ENCODE results near the gene EVC2. TPM values are rescaled to one million over a fixed set of nuclear protein-coding genes. Genes with fewer than 3 reads are reported as not detected.
"Not testable (repeated sequence)": the region's sequence is repeated elsewhere in the genome, so short reads cannot be mapped to it uniquely, and the experiment has no call there.

EVC2 gene
- total RNA-seq, 1 experiment from 2014 or later, result 0.21 TPM

DNA sequence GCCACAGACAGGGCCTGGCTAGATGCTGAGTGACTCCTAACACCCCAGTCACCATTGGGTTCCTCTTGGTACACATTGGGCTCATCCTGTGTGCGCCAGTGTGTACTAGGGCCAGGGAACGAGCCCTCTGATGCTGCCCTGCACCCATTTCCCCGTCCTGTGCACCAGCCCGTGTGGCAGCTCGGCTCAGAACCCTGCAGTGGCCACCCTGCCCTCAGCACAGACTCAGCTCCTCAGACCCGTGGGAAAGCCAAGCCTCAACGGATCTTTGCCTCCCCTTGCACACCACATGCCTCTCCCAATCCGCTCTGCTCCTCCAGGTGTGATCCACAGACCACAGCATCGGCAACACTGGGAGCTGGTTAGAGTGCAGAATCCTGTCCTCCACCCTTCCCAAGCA, 41.2 kb upstream of the EVC2 start:
- in situ Hi-C loops (cut with HindIII; ENCODE audit: low pct_unique_long_range_greater_than_20kb, low sequenced_read_pairs), result no loop called here

DNA sequence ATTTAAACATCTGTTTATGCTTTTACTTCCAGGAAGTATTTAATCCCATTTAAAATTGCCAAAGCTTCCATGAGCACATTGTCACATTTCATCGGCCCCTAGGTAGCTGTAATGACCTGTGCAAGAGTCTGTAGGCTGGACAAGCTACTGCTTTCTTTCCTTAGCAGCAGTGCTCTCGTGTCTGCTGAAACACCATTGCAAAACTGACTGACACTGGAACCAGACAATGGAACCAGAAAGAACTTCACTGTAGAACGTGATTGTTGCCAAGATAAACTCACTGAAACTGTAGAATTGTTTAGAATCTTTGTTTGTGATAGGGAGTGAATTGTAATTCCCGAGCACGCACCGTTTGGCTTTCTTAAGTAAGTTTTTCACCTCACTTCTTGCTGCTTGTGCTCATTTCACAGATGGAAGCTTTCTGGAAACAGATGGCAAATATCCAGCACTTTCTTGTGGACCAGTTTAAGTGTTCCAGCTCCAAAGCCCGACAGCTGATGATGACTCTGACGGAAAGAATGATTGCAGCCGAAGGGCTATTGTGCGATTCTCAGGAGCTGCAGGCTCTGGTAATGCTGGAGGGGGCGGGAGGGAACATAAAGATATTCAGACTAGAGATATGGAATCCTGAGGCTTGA, 39.5 kb upstream of the EVC2 start:
- no peak for DNase-seq (ENCODE audit: low read depth, low spot score)
- in situ Hi-C loops (cut with HindIII; ENCODE audit: low pct_unique_long_range_greater_than_20kb, low sequenced_read_pairs), result no loop called here

More for the DNA sequence above, 41.2 kb upstream of the EVC2 start:
- DNase-seq (ENCODE audit: low read depth, low spot score), result no peak

DNA sequence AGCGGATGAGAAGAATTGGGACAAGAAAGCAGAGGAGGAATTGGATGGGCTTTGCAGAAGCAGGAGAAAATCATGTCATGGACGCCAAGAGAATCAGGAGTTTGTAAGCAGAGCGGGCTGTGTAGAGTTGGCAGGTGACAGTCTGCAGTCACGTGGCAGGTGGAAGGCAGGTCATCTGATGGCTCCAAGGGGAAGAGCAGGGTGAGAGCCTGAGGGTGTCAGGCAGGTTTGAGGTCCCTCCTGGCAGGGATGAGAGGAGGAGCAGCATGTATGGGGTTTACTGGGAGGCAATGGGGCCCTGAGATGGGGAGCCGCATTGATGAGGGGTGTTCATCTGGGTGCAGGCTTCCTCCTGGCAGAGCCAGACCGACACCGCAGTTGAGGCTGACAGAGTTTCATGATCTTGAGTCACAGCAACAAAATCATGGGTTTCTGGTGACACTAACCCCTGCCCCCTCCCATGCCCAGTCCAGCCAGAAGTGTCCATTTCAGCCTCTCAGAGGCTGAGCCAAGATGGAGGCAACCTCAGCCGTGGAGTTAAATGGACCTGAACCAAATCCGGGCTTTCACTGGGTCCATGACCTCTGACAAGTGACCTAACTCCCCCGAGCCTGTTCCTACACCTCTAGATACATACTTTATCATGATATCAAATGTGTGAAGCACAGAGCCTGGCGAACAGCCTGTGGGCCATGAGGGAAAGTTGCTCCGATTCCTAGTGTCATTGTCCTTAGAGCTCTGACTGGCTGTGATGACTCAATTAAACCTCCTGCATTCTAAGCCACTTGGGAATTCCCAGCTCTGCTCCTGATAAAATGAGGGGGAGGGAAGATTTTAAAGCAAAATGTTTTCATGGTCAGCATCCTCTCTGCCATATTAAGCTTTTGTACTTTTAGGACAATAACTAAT, 38.7 kb upstream of the EVC2 start:
- no peak for DNase-seq (ENCODE audit: low read depth, low spot score)
- in situ Hi-C loops (cut with HindIII; ENCODE audit: low pct_unique_long_range_greater_than_20kb, low sequenced_read_pairs), result no loop called here

DNA sequence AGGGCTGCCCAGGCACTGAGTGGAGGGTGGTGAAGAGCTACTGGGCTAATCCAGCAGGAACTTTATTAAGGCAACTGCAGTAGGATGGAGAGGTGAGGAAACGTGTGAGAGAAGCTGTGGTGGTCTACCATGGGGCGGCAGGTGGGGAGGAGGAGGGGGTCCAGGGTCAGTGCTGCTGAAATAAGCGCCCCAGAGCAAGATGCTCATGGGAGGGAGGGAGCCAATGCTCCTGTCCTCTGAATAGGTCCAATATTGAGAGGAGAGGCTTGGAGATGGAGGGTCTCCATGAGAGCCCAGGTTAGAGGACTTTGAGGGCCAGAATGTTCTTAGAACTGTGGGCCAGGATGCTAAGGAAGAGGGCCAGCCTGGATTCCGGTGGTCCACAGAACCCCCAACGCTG, 37.9 kb upstream of the EVC2 start:
- in situ Hi-C loops (cut with HindIII; ENCODE audit: low pct_unique_long_range_greater_than_20kb, low sequenced_read_pairs), result no loop called here
- DNase-seq (ENCODE audit: low read depth, low spot score), result no peak

DNA sequence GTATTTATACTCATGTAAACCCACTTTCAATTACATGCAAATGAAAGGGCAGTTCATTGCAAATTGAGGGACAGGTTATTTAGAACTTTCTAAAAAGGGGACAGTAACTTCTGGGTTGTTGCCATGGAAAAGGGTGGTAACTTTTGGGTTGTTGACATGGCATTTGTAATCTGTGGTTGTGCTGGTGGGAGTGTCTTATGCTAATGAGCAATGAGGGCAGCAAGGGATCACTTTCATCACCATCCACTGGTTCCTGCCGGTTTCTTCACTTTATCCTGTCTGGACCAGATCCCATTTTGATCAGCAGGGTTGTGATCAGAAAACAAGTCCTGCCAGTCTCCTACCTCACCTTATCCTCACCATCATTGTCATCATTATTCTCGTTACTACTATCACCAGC, 34.6 kb upstream of the EVC2 start:
- in situ Hi-C loops (cut with HindIII; ENCODE audit: low pct_unique_long_range_greater_than_20kb, low sequenced_read_pairs), result no loop called here
- no peak for DNase-seq (ENCODE audit: low read depth, low spot score)

DNA sequence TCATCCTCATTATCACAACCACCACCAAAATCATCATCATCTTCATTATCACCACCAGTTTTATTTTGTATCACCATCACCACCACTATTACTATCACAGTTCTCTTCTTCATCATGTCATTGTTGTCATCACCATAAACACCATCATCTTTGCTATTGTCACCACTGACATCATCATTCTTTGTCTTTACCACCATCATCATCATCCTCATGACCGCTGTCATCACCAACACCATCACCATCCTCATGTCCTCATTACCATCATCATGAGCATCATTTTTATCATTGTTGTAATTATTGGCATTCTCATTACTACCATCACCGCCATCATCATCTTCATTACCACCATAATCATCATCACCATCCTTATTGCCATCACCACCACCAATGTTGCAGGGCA, 34.0 kb upstream of the EVC2 start:
- in situ Hi-C loops (cut with HindIII; ENCODE audit: low pct_unique_long_range_greater_than_20kb, low sequenced_read_pairs), result no loop called here
- no peak for DNase-seq (ENCODE audit: low read depth, low spot score)

DNA sequence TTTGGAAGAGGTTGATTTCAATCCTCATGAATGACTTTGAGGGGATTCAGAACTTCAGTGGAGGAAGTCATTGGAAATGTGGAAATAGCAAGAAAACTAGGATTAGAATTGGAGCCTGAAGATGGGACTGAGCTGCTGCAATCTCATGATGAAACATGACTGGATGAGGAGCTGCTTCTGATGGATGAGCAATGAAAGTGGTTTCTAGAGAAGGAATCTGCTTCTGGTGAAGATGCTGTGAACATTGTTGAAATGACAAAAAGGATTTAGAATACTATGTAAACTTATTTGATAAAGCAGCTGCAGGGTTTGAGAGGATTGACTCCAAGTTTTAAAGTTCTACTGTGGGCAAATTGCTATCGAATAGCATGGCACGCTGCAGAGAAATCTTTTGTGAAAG, 29.7 kb upstream of the EVC2 start:
- in situ Hi-C loops (cut with HindIII; ENCODE audit: low pct_unique_long_range_greater_than_20kb, low sequenced_read_pairs), result no loop called here
- DNase-seq (ENCODE audit: low read depth, low spot score), result no peak

DNA sequence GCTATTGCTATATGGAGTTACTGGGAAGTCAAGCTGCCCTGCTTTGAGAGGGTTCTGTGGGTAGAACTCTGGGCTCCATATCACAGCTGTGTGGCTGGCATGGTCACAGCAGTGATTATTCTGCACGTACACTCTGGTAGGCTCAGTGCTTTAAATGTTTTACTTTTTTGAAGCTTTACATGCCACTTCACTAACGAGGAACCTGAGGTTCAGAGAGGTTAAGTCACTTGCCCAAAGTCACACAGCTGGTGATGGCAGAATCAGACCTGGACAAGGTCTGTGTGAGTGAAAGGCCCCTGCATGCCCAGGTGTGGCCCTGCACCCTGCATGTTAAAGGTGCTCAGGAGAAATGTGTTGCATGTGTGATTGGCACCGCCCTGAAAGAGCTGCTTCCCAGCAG, 27.1 kb upstream of the EVC2 start:
- in situ Hi-C loops (cut with HindIII; ENCODE audit: low pct_unique_long_range_greater_than_20kb, low sequenced_read_pairs), result no loop called here
- no peak for DNase-seq (ENCODE audit: low read depth, low spot score)

DNA sequence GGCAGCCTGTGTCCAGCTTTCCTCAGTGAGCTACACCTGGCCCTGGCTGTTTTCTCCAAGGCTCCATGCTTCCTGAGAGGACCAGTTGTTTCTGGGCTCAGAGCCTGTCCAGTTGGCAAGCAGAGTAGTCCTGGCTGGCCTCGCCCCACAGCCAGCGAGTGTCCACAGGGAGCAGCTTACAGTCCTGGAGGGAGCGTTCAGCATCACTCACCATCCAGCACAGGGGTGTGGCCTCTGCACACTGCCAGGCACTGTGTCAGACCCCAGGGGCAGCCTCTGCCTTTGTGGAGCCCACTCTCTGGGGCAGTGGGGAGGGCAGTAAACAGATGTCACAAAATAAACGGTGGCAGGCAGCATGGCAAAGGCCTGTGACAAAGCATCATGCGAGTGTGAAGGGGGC, 26.5 kb upstream of the EVC2 start:
- in situ Hi-C loops (cut with HindIII; ENCODE audit: low pct_unique_long_range_greater_than_20kb, low sequenced_read_pairs), result no loop called here
- no peak for DNase-seq (ENCODE audit: low read depth, low spot score)

DNA sequence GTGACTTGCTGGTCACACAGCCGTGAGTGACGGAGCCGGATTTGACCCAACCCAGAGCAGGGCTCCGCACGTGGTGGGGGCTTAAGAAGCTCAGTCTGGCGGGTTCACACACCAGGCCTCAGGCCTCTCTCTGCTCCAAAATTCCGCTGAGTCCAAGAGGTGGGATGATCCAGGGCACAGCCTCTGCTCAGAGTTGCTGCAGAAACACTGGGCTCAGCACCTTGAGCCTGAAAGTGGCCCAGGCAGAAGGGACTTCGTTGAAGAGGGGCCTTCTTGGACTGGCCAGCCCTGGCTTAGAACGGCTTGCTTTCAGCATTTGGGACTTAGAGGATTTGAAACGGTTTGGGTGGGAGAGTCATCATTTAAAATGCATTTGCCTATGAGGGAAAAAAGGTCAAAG, 23.8 kb upstream of the EVC2 start:
- in situ Hi-C loops (cut with HindIII; ENCODE audit: low pct_unique_long_range_greater_than_20kb, low sequenced_read_pairs), result no loop called here
- DNase-seq (ENCODE audit: low read depth, low spot score), result no peak

DNA sequence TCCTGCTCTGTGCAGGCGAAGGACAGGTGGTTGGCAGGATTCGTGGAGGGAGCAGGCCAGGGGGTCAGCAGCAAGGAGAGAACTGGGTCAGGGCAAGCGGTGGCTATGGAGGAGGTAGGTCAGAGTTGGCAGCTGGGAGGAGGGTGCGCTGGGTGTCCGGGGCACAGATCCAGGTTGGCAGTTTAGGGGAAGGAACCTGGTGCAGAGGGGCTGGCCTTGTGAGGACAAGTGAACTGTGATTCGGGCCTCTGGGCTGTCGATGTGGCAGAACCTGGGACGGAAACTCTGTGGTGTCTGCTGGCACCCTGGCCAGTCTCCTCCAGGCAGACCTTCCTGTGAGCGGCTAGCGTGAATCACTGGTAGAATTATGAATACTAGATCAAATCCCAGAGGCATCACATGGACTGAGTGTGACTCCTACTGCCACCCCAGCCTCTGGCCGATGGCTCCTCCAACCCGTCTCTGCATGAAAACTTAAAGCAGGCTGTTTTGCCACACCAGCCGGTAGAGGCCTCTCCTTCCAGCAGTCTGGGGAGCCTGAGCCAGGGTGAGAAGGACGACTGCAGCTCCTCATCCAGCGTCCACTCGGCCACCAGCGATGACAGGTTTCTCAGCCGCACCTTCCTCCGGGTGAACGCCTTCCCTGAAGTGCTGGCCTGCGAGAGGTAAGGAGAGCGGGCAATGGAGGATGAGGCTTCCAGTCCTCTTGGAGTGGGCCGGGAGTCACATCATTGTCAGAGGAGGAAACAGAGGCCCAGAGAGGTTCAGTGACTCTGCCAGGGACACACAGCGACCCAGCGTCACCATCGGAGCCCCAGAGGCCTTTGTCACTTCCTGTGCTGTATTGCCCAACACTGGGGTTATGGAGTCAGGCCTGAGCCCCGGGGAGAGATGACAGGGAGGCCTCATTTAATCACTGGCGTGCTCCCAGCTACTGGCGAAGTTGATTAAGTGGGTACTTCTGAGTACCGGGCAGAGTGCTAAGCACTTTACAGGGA, 22.9 kb upstream of the EVC2 start:
- in situ Hi-C loops (cut with HindIII; ENCODE audit: low pct_unique_long_range_greater_than_20kb, low sequenced_read_pairs), result no loop called here
- no peak for DNase-seq (ENCODE audit: low read depth, low spot score)

DNA sequence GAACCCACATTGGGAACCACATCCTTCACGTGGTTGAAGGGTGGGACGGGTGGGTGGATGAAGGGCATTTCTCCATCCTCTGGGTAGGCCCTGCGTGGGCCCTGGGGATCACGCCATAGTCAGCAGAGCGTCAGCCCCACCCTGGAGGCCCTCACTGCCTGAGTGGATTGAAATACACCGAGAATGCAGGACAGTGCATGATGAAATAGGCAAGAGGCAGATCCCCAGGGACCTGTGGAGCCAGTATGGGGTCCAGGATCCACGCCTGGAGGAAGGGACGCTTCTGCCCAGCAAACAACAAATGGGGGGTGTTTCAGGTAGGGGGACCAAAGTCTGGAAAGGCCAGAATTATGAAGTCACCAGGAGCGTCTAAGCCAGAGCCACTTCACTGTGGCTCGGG, 22.1 kb upstream of the EVC2 start:
- in situ Hi-C loops (cut with HindIII; ENCODE audit: low pct_unique_long_range_greater_than_20kb, low sequenced_read_pairs), result no loop called here
- no peak for DNase-seq (ENCODE audit: low read depth, low spot score)

DNA sequence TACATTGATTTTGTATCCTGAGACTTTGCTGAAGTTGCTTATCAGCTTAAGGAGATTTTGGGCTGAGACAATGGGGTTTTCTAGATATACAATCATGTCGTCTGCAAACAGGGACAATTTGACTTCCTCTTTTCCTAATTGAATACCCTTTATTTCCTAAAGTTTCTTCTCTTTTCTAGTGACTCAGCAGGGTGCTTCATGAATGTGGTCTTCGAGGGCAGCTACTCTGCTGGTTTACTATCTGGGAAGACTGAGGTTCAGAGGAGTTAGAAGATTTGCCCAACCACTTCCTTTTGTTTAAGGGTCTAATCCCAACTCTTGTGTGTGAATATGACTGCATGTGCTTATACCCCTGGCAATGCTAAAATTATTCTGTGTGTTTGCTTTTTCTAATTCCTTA, 20.1 kb upstream of the EVC2 start:
- DNase-seq (ENCODE audit: low read depth, low spot score); in situ Hi-C loops (cut with HindIII; ENCODE audit: low pct_unique_long_range_greater_than_20kb, low sequenced_read_pairs): not testable (repeated sequence)

DNA sequence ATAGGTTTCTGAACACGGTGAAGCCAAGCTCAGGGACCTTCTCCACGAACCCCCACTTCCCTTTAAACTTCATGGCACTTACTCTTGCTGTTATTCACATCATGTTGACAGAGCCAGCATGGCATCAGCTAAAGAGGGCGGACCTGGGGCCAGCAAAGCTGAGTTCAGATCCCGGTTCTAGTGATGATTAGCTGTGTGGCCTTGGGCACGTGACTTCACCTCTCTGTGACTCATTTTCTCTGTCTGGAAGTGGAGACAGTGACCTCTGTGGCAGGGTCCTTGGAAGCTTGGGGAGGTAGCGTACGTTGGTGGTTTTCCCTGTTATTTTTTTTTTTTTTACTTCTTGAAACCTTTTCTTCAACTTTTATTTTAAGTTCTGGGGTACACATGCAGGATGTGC, 16.0 kb upstream of the EVC2 start:
- no peak for DNase-seq (ENCODE audit: low read depth, low spot score)
- in situ Hi-C loops (cut with HindIII; ENCODE audit: low pct_unique_long_range_greater_than_20kb, low sequenced_read_pairs), result no loop called here

DNA sequence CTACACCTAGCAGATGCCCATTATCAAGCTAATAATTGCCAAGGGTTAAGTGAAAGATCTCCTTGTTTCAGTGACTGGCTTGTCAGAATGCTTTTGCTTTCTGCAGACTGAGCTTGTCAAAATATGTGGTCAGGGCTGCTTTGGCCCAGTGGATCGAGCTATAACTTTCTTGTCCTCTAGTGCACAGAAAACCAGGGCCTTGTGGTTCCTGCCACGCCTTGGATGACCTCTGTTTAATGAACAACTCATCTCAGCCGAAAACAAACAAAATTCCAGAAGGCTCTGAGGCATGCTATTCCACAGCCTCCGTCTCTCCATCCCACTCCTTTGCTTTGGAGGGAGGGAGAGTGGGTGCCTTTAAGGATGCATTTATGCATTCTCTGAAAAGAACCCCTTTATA, 14.0 kb upstream of the EVC2 start:
- in situ Hi-C loops (cut with HindIII; ENCODE audit: low pct_unique_long_range_greater_than_20kb, low sequenced_read_pairs), result no loop called here

DNA sequence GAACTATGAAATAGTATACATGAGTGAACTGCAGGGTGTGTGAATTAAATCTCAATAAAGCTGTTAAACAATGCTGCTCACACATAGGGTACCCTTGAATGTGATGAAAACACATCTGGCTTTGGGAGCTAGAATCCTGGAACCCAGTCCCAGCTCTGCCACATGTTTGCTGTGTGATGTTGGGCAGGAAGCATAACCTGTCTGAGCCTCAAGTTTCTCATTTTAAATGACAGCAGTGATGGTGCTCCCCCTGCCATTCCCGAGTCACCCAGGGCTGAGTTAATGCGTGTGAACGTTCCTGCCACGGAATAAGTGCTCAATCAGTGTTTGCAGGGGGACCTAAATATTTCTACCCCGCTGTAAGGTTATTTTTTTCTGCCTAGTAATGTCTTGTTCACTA, 13.6 kb upstream of the EVC2 start:
- in situ Hi-C loops (cut with HindIII; ENCODE audit: low pct_unique_long_range_greater_than_20kb, low sequenced_read_pairs), result no loop called here
- DNase-seq (ENCODE audit: low read depth, low spot score), result no peak

More for the DNA sequence above, 14.0 kb upstream of the EVC2 start:
- no peak for DNase-seq (ENCODE audit: low read depth, low spot score)

DNA sequence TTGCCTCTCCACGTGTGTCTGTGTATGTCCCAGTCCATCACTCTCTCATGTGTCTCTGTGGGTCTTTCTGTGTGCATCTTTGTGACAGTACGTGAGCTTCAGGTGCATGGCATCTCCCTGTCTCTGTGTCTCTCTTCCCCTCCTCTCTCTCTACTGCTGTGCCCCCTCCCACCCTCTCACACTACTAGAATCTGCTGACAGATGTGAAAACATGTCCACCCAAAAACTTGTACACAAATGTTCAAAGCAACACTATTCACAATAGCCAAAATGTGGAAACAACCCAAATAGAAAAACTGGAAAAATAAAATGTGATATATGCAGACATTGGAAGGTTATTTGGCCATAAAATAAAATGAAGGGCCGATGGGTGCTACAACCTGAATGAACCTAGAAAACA, 12.6 kb upstream of the EVC2 start:
- in situ Hi-C loops (cut with HindIII; ENCODE audit: low pct_unique_long_range_greater_than_20kb, low sequenced_read_pairs), result no loop called here
- no peak for DNase-seq (ENCODE audit: low read depth, low spot score)
